GM12878 (cell line): ENCODE measurements around the gene CDC14A. TPM values are rescaled to one million over a fixed set of nuclear protein-coding genes. Genes with fewer than 3 reads are reported as not detected.

ENCODE experiments used
- ATAC-seq: fragments of 200-7000 bp; cut with Tn5 transposase; 3 replicates; pipeline ENCODE4 v1.9.1; 2020; ENCODE audit warnings: mild to moderate bottlenecking, moderate library complexity
- BruUV-seq: library from RNA; stranded (reverse); fragments of 400-500 nt; replicated peaks from 2 replicates; lab custom pipeline; 2021; lab: Mats Ljungman, UMichigan
- CTCF ChIA-PET: fragments of 300-600 bp; sonication (Branson Sonifier 250); formaldehyde crosslinking; extraction: SDS; loops from one replicate; lab custom pipeline; 2021; ENCODE audit warnings: inconsistent platforms; lab: Yijun Ruan, JAX
- POLR2A ChIA-PET: fragments of 350-600 bp; formaldehyde crosslinking; extraction: SDS; loops from one replicate; lab custom pipeline; 2021; ENCODE audit warnings: inconsistent platforms; lab: Charles Lee
- RAD21 ChIA-PET: fragments of 300-600 bp; sonication (Branson Sonifier 250); formaldehyde crosslinking; loops from one replicate; lab custom pipeline; 2023; ENCODE audit warnings: antibody characterized with exemption; ENCODE audit not compliant: unreplicated experiment; lab: Charles Lee
- SMC1A ChIA-PET: fragments of 300-600 bp; sonication (Branson Sonifier 250); formaldehyde crosslinking; loops from one replicate; lab custom pipeline; 2023; ENCODE audit not compliant: unreplicated experiment, uncharacterized antibody; lab: Charles Lee
- DNase-seq: peaks from one replicate; pipeline ENCODE4 v3.0.0-alpha.2; 2011; ENCODE audit warnings: low read depth, low spot score
- FAIRE-seq: peaks from 3 replicates; lab custom pipeline; 2011; peaks lifted over from hg19 to GRCh38; lab: Jason Lieb, UNC
- H2AFZ ChIP-seq: 2 replicates; pipeline ENCODE4 v1.6.0; 2011; ENCODE audit warnings: low read depth, low read length, control low read depth; ENCODE audit not compliant: control insufficient read depth
- H3K27ac ChIP-seq: 2 replicates; pipeline ENCODE4 v1.5.1; 2011; ENCODE audit warnings: control low read depth; ENCODE audit not compliant: control insufficient read depth, insufficient read depth
- H3K27me3 ChIP-seq, 2 experiments: replicated peaks in 1 of 2; 2 replicates each; pipeline versions ENCODE4 v1.6.0 to v1.6.1; 2011; ENCODE audit warnings: low read length in 1 of 2; ENCODE audit not compliant: control insufficient read depth in 2 of 2, insufficient read depth in 2 of 2
- H3K36me3 ChIP-seq, 2 experiments: 2 replicates each; pipeline ENCODE4 v1.5.1; 2011; ENCODE audit warnings: low read length in 1 of 2; ENCODE audit not compliant: control insufficient read depth in 2 of 2, insufficient read depth in 2 of 2
- H3K4me1 ChIP-seq: 2 replicates; pipeline ENCODE4 v1.6.1; 2011; ENCODE audit warnings: mild to moderate bottlenecking, low read length, moderate library complexity, mixed read lengths; ENCODE audit not compliant: control insufficient read depth, insufficient read depth
- H3K4me2 ChIP-seq: 2 replicates; pipeline ENCODE4 v1.6.0; 2011; ENCODE audit warnings: control low read depth; ENCODE audit not compliant: control insufficient read depth, insufficient read depth
- H3K4me3 ChIP-seq: fragments of 200-600 bp; sonication (generic); 2 replicates; pipeline ENCODE4 v1.5.1; 2016
- H3K79me2 ChIP-seq: 2 replicates; pipeline ENCODE4 v1.6.0; 2011; ENCODE audit warnings: low read length; ENCODE audit not compliant: control insufficient read depth, insufficient read depth
- H3K9ac ChIP-seq: 2 replicates; pipeline ENCODE4 v1.8.0; 2011; ENCODE audit warnings: low read length, control low read depth, mixed read lengths; ENCODE audit not compliant: control insufficient read depth, insufficient read depth
- H3K9me3 ChIP-seq: replicated peaks from 3 replicates; pipeline ENCODE4 v1.5.1; 2011; ENCODE audit warnings: mild to moderate bottlenecking, low read length; ENCODE audit not compliant: control insufficient read depth, insufficient read depth
- H4K20me1 ChIP-seq: 2 replicates; pipeline ENCODE4 v1.6.0; 2011; ENCODE audit not compliant: control insufficient read depth, insufficient read depth
- BCLAF1 ChIP-seq: fragments of 450-650 bp; IDR thresholded peaks from 2 replicates; pipeline ENCODE4 v1.6.1; 2017; ENCODE audit warnings: antibody characterized with exemption, mild to moderate bottlenecking, moderate library complexity
- CBX3 ChIP-seq: fragments of 200-600 bp; sonication (generic); IDR thresholded peaks from 2 replicates; pipeline ENCODE4 v1.6.1; 2016; ENCODE audit warnings: low read depth, borderline replicate concordance
- CREM ChIP-seq: IDR thresholded peaks from 2 replicates; pipeline ENCODE4 v1.6.1; 2014; ENCODE audit warnings: antibody characterized with exemption, low read depth
- CUX1 ChIP-seq: IDR thresholded peaks from 2 replicates; pipeline ENCODE4 v1.6.1; 2012; ENCODE audit warnings: improper control_type of control experiment, low read depth, low read length; ENCODE audit not compliant: insufficient replicate concordance
- IRF3 ChIP-seq: fragments of 450-650 bp; IDR thresholded peaks from 2 replicates; pipeline ENCODE4 v1.6.1; 2014; ENCODE audit warnings: mild to moderate bottlenecking
- KLF5 ChIP-seq: fragments of 450-650 bp; IDR thresholded peaks from 2 replicates; pipeline ENCODE4 v1.6.1; 2014; ENCODE audit warnings: mild to moderate bottlenecking; ENCODE audit not compliant: partially characterized antibody
- REST ChIP-seq: IDR thresholded peaks from 2 replicates; pipeline ENCODE4 v1.6.1; 2012; ENCODE audit warnings: mild to moderate bottlenecking, low read depth, low read length
- WGBS: methylation state at CpG from one replicate; pipeline ENCODE4 v1.1.6; 2016; ENCODE audit warnings: low lambda C conversion rate; ENCODE audit not compliant: insufficient replicate concordance, insufficient coverage; ENCODE audit errors: missing lambda C conversion rate; 5-methylcytosine and 5-hydroxymethylcytosine counted together
- in situ Hi-C: fragments of 300-500 bp; cut with MboI; formaldehyde crosslinking; loops from 9 replicates; pipeline ENCODE4 v1.14.3; 2018; ENCODE audit warnings: mixed read lengths
- intact Hi-C: fragments of 100-400 bp; cut with micrococcal nuclease; formaldehyde crosslinking; loops from one replicate; pipeline ENCODE4 v1.14.2; 2022; ENCODE audit not compliant: unreplicated experiment
- polyA plus RNA-seq, 11 experiments: library from polyadenylated mRNA; depleted of rRNA in 4 of 11; unstranded in 6 of 11; stranded (reverse) in 5 of 11; fragments of >200 nt; fragmentation: Nextera tagmentation in 4 of 11; fragmentation: Illumina TruSeq in 1 of 11; extraction: Ambion mirVana in 4 of 11; extraction: Trizol in 1 of 11; gene quantifications; 1 replicate in 1 of 11; 2 replicates in 10 of 11; pipeline versions ENCODE4 v1.2.1 to v1.2.3, GENCODE V29; 2011 to 2016; ENCODE audit warnings: inconsistent platforms in 2 of 11, missing spikeins in 2 of 11, low read depth in 1 of 11
- total RNA-seq, 4 experiments: library from RNA; depleted of rRNA in 3 of 4; stranded (reverse); fragments of >200 nt in 3 of 4; fragmentation: Illumina TruSeq in 1 of 4; extraction: Trizol in 1 of 4; gene quantifications; 2 replicates each; pipeline versions ENCODE4 v1.2.1 to v1.2.3, GENCODE V29; 2013 to 2021

Gene CDC14A
- total and polyA plus RNA-seq, 10 of the 15 experiments (the other 5 are each of a cell fraction or from before 2014, with no cell fraction given) = 1.5 to 7.1 (median 5.5) TPM

- no peak for TF ChIP-seq CUX1
- TF ChIP-seq CBX3 = no peak
These were observed 126.5 kb downstream of the CDC14A start (continued) for GRCh38 chr1:100478816-100479215.

- SMC1A ChIA-PET = interaction anchor here (0.8 to 1.2 kb wide), 2 partner anchors 12 to 21 kb away, joined by 3 read pairs; no protein-coding TSS in a partner anchor
- ATAC-seq (no peak), DNase-seq (no peak), FAIRE-seq (no peak)
- WGBS = 96% methylated on average over 1 of the region's 1 CpG
- POLR2A ChIA-PET = no interaction called here
- H3K9ac ChIP-seq = no peak overlapping the region
- no peak overlapping the region for H2AFZ ChIP-seq
- H3K9me3 ChIP-seq = no peaks in the 10 kb centered on the region
- CTCF ChIA-PET = interaction anchor here (0.9 to 3.0 kb wide), 3 partner anchors 16 to 43 kb away, joined by 3 to 10 read pairs (median 5); no protein-coding TSS in a partner anchor
- intact Hi-C loops (no loop called here), in situ Hi-C loops (no loop called here)
- H3K4me1 ChIP-seq = no peaks in the 10 kb centered on the region
- no peak overlapping the region for H3K4me2 ChIP-seq
- no TSS peak for BruUV-seq
- H3K27ac ChIP-seq = no peak overlapping the region
- H4K20me1 ChIP-seq = no peaks in the 10 kb centered on the region
- no peaks in the 10 kb centered on the region for H3K79me2 ChIP-seq
- no peaks in the 10 kb centered on the region for H3K36me3 ChIP-seq
- no peak overlapping the region for H3K4me3 ChIP-seq
- no peaks in the 10 kb centered on the region for H3K27me3 ChIP-seq
- RAD21 ChIA-PET = no interaction called here
- TF ChIP-seq BCLAF1 (no peak), KLF5 (no peak), CREM (no peak), REST (no peak), IRF3 (no peak)
These were observed 127.5 kb downstream of the CDC14A start for GRCh38 chr1:100479620-100480338.
